Measurements from ENCODE around the gene SFXN3. TPM values are rescaled to one million over a fixed set of nuclear protein-coding genes. Genes with fewer than 3 reads are reported as not detected.

SFXN3 gene
- total and polyA plus RNA-seq, 8 donors: 9.9 to 60.4 (median 20.6) TPM

GRCh38 chr10:101005869-101006567, 25.0 kb upstream of the SFXN3 start:
- Histone ChIP-seq H3K4me3 (no peak overlapping the region), H3K27me3 (no peaks in the 10 kb centered on the region), H3K9me3 (no peaks in the 10 kb centered on the region), H3K36me3 (peaks cover 36 to 52% (median 51%) of the 10 kb centered on the region in 4 donors), H3K4me1 (peaks cover 27 to 64% (median 54%) of the 10 kb centered on the region in 4 donors), H3K27ac (peak overlapping the region in 2 of 5 donors; percentile 46 to 68)
- intact Hi-C loops (cut with DNase I; ENCODE audit: low total_unique reads): no loop called here
- no peak for DNase-seq
- 89 to 96% (median 93%) methylated on average over 4 of the region's 4 CpGs for WGBS, 5 donors
- TF ChIP-seq POLR2AphosphoS5 (IDR thresholded peaks at IDR 0.05): no peak
- TF ChIP-seq CTCF (IDR thresholded peaks at IDR 0.05): no peak
- no peak for TF ChIP-seq POLR2A (IDR thresholded peaks at IDR 0.05)
- TF ChIP-seq EP300 (IDR thresholded peaks at IDR 0.05): no peak

GRCh38 chr10:101006593-101007098, 24.4 kb upstream of the SFXN3 start:
- Histone ChIP-seq H3K4me1 (peaks cover 21 to 63% (median 53%) of the 10 kb centered on the region in 4 donors), H3K4me3 (no peak overlapping the region), H3K27me3 (no peaks in the 10 kb centered on the region), H3K27ac (peak overlapping the region in 4 of 5 donors; percentile 16 to 68 (median 52)), H3K36me3 (peaks cover 36 to 52% (median 51%) of the 10 kb centered on the region in 4 donors), H3K9me3 (no peaks in the 10 kb centered on the region)
- DNase-seq: peak in 1 of 2 donors; percentile 64
- no peak for TF ChIP-seq EP300 (IDR thresholded peaks at IDR 0.05)
- no peak for TF ChIP-seq CTCF (IDR thresholded peaks at IDR 0.05)
- TF ChIP-seq POLR2A (IDR thresholded peaks at IDR 0.05): no peak
- no peak for TF ChIP-seq POLR2AphosphoS5 (IDR thresholded peaks at IDR 0.05)
- 75 to 84% (median 81%) methylated on average over 12 to 33 of the region's 33 CpGs for WGBS, 5 donors
- intact Hi-C loops (cut with DNase I; ENCODE audit: low total_unique reads): no loop called here

GRCh38 chr10:101007099-101007711, 23.8 kb upstream of the SFXN3 start:
- DNase-seq: peak in 1 of 2 donors; percentile 64
- Histone ChIP-seq H3K4me1 (peaks cover 21 to 63% (median 53%) of the 10 kb centered on the region in 4 donors), H3K36me3 (peaks cover 36 to 52% (median 51%) of the 10 kb centered on the region in 4 donors), H3K4me3 (no peak overlapping the region), H3K9me3 (no peaks in the 10 kb centered on the region), H3K27ac (peak overlapping the region; percentile 16 to 68 (median 46)), H3K27me3 (no peaks in the 10 kb centered on the region)
- TF ChIP-seq POLR2AphosphoS5 (IDR thresholded peaks at IDR 0.05): no peak
- TF ChIP-seq POLR2A (IDR thresholded peaks at IDR 0.05): no peak
- TF ChIP-seq CTCF (IDR thresholded peaks at IDR 0.05): no peak
- TF ChIP-seq EP300 (IDR thresholded peaks at IDR 0.05): no peak
- WGBS, 5 donors: 44 to 67% (median 63%) methylated on average over 9 to 11 of the region's 11 CpGs
- intact Hi-C loops (cut with DNase I; ENCODE audit: low total_unique reads): no loop called here

GRCh38 chr10:101007915-101008822, 22.9 kb upstream of the SFXN3 start:
- H3K36me3 ChIP-seq: peaks cover 35 to 43% (median 43%) of the 10 kb centered on the region in 4 donors
- intact Hi-C loops (cut with DNase I; ENCODE audit: low total_unique reads): no loop called here
- H3K9me3 ChIP-seq: no peaks in the 10 kb centered on the region
- peaks cover 27 to 63% (median 55%) of the 10 kb centered on the region in 4 donors for H3K4me1 ChIP-seq
- no peaks in the 10 kb centered on the region for H3K27me3 ChIP-seq
- no peak overlapping the region for H3K4me3 ChIP-seq
- H3K27ac ChIP-seq: peak overlapping the region in 4 of 5 donors; percentile 20 to 68 (median 46)
- DNase-seq: no peak
- 47 to 64% (median 56%) methylated on average over 8 to 13 of the region's 13 CpGs for WGBS, 5 donors
- TF ChIP-seq EP300 (IDR thresholded peaks at IDR 0.05) (no peak), POLR2A (IDR thresholded peaks at IDR 0.05) (no peak), POLR2AphosphoS5 (IDR thresholded peaks at IDR 0.05) (no peak), CTCF (IDR thresholded peaks at IDR 0.05) (no peak)
